ENCODE results near the gene SCD5. TPM values are rescaled to one million over a fixed set of nuclear protein-coding genes. Genes with fewer than 3 reads are reported as not detected.
A peak's percentile ranks its signal among the peaks of the same experiment; 100 is the strongest.

SCD5 gene
- total and polyA plus RNA-seq, 2 donors from 2014 or later, result 41.2 to 55.7 TPM

DNA sequence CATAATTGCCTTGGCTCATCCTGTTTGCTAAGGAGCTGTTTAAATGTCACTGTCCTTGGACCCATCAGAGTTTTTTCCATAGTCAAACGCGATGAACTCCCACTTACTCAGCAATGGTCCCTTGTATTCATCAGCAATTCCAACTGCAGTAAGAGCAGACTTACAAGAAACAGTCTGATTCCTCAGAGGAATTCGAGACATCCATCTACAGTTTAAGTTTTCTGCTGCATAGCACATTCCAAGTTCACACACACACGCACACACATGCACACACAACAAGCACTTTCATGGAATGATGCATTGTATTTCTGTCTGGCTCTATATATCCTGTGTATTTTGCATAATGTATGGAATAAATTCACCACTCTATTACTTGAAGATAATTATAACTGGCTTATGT lies 204.1 kb downstream of the SCD5 start:
- Histone ChIP-seq H3K4me1 (ENCODE audit: control insufficient read depth in 2 of 3, insufficient read depth in 2 of 3, low read depth in 1 of 3, low read length in 3 of 3) (no peaks in the 10 kb centered on the region), H3K9ac (ENCODE audit: low read length in 3 of 3) (no peak overlapping the region), H3K36me3 (ENCODE audit: control insufficient read depth in 2 of 3, insufficient read depth in 3 of 3, low read length in 3 of 3) (no peaks in the 10 kb centered on the region), H3K27ac (ENCODE audit: low read depth in 2 of 2, low read length in 2 of 2) (no peak overlapping the region), H3K4me3 (ENCODE audit: low read length in 3 of 3) (no peak overlapping the region), H3K27me3 (ENCODE audit: control insufficient read depth, insufficient read depth, low read length) (no peaks in the 10 kb centered on the region), H3K9me3 (ENCODE audit: control insufficient read depth in 2 of 3, insufficient read depth in 1 of 3, low read length in 3 of 3) (no peaks in the 10 kb centered on the region)
- TF ChIP-seq, protein P1, sequence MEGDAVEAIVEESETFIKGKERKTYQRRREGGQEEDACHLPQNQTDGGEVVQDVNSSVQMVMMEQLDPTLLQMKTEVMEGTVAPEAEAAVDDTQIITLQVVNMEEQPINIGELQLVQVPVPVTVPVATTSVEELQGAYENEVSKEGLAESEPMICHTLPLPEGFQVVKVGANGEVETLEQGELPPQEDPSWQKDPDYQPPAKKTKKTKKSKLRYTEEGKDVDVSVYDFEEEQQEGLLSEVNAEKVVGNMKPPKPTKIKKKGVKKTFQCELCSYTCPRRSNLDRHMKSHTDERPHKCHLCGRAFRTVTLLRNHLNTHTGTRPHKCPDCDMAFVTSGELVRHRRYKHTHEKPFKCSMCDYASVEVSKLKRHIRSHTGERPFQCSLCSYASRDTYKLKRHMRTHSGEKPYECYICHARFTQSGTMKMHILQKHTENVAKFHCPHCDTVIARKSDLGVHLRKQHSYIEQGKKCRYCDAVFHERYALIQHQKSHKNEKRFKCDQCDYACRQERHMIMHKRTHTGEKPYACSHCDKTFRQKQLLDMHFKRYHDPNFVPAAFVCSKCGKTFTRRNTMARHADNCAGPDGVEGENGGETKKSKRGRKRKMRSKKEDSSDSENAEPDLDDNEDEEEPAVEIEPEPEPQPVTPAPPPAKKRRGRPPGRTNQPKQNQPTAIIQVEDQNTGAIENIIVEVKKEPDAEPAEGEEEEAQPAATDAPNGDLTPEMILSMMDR (IDR thresholded peaks at IDR 0.05; ENCODE audit: borderline replicate concordance, extremely low read depth, insufficient read depth), result no peak
- intact Hi-C loops (cut with DNase I), result no loop called here
- FAIRE-seq, result no peak
- DNase-seq, result peak in 2 of 5 donors; percentile 48 to 57

DNA sequence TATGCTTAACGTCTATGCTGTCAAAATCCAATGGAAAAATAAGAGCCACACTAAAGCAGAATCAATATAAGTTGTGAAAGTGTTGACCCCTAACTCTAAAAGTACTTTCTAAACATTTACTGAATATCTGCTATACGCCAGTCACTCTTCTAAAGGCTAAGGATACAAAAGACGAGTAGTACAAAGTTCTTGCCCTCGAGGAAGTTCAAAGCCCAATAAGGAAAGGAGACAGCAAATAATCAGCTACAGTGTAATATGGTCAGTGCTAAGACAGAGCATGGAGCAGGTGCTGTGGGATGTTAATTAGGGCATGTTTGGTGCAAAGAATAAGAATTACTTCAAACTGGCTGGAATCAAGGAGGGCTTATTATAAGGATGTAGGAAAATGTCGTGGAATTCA lies 205.2 kb downstream of the SCD5 start:
- intact Hi-C loops (cut with DNase I), result no loop called here
- FAIRE-seq (no peak), DNase-seq (no peak)
- Histone ChIP-seq H3K4me3 (ENCODE audit: low read length in 3 of 3) (no peak overlapping the region), H3K27me3 (ENCODE audit: control insufficient read depth, insufficient read depth, low read length) (no peaks in the 10 kb centered on the region), H3K4me1 (ENCODE audit: control insufficient read depth in 2 of 3, insufficient read depth in 2 of 3, low read depth in 1 of 3, low read length in 3 of 3) (no peaks in the 10 kb centered on the region), H3K9me3 (ENCODE audit: control insufficient read depth in 2 of 3, insufficient read depth in 1 of 3, low read length in 3 of 3) (no peaks in the 10 kb centered on the region), H3K27ac (ENCODE audit: low read depth in 2 of 2, low read length in 2 of 2) (no peak overlapping the region), H3K9ac (ENCODE audit: low read length in 3 of 3) (no peak overlapping the region), H3K36me3 (ENCODE audit: control insufficient read depth in 2 of 3, insufficient read depth in 3 of 3, low read length in 3 of 3) (no peaks in the 10 kb centered on the region)
- TF ChIP-seq, protein P1 (IDR thresholded peaks at IDR 0.05; ENCODE audit: borderline replicate concordance, extremely low read depth, insufficient read depth), result no peak

DNA sequence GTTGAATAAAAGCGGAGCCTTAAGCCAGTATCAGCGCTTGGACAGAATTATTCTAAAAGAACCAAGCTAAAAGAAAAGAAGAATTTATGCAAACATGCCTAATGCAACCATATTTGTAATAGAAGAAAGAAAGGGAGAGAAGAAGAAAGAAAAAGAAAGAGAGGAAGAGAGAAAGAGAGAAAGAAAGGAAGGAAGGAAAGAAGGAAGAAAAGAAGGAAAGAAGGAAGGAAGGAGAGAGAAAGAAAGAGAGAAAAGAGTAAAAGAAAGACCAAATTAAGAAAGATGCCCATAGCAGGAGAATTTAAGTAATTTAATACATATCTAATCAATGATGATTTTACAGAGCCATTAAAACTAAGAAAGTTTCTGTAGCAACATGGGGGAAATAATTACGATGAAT lies 206.0 kb downstream of the SCD5 start:
- H3K27ac ChIP-seq (ENCODE audit: low read depth in 2 of 2, low read length in 2 of 2), result no peak overlapping the region
- no peaks in the 10 kb centered on the region for H3K36me3 ChIP-seq (ENCODE audit: control insufficient read depth in 2 of 3, insufficient read depth in 3 of 3, low read length in 3 of 3)
- H3K4me3 ChIP-seq (ENCODE audit: low read length in 3 of 3), result no peak overlapping the region
- intact Hi-C loops (cut with DNase I), result no loop called here
- FAIRE-seq, result no peak
- H3K4me1 ChIP-seq (ENCODE audit: control insufficient read depth in 2 of 3, insufficient read depth in 2 of 3, low read depth in 1 of 3, low read length in 3 of 3), result no peaks in the 10 kb centered on the region
- no peak overlapping the region for H3K9ac ChIP-seq (ENCODE audit: low read length in 3 of 3)
- no peaks in the 10 kb centered on the region for H3K9me3 ChIP-seq (ENCODE audit: control insufficient read depth in 2 of 3, insufficient read depth in 1 of 3, low read length in 3 of 3)
- TF ChIP-seq, protein P1 (IDR thresholded peaks at IDR 0.05; ENCODE audit: borderline replicate concordance, extremely low read depth, insufficient read depth), result no peak
- DNase-seq, result no peak
- no peaks in the 10 kb centered on the region for H3K27me3 ChIP-seq (ENCODE audit: control insufficient read depth, insufficient read depth, low read length)

DNA sequence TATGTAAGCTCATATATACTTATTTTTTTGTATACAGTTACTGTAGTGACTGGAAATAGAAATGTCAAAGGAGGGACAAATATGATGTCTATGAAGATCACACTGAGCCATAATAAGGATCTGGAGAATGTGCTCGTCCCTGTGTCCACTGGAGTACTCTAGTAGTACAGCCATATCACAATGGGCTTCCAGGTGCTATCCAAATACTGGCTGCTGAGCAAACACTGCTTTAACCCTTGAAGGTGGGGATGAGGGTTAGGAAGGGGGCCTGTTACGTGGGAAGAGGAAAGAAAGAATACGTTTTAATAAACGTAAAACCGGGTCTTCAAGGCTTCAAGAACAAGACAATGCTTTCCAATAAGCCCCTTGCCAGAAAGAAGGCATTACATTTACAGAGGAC lies 207.0 kb downstream of the SCD5 start:
- H3K9ac ChIP-seq (ENCODE audit: low read length in 3 of 3), result no peak overlapping the region
- intact Hi-C loops (cut with DNase I), result no loop called here
- no peak overlapping the region for H3K27ac ChIP-seq (ENCODE audit: low read depth in 2 of 2, low read length in 2 of 2)
- H3K9me3 ChIP-seq (ENCODE audit: control insufficient read depth in 2 of 3, insufficient read depth in 1 of 3, low read length in 3 of 3), result no peaks in the 10 kb centered on the region
- H3K4me3 ChIP-seq (ENCODE audit: low read length in 3 of 3), result no peak overlapping the region
- H3K4me1 ChIP-seq (ENCODE audit: control insufficient read depth in 2 of 3, insufficient read depth in 2 of 3, low read depth in 1 of 3, low read length in 3 of 3), result no peaks in the 10 kb centered on the region
- H3K27me3 ChIP-seq (ENCODE audit: control insufficient read depth, insufficient read depth, low read length), result no peaks in the 10 kb centered on the region
- TF ChIP-seq, protein P1 (IDR thresholded peaks at IDR 0.05; ENCODE audit: borderline replicate concordance, extremely low read depth, insufficient read depth), result no peak
- no peaks in the 10 kb centered on the region for H3K36me3 ChIP-seq (ENCODE audit: control insufficient read depth in 2 of 3, insufficient read depth in 3 of 3, low read length in 3 of 3)
- FAIRE-seq (no peak), DNase-seq (no peak)
